Erythroblast (primary cell): Measurements from ENCODE around the gene PSME1.

Experiments
- GATA1 ChIP-seq: IDR thresholded peaks from 2 replicates; pipeline ENCODE4 v1.6.1; 2011; ENCODE audit warnings: low read depth, mild to moderate bottlenecking, control low read depth, low read length, moderate library complexity
- POLR2A ChIP-seq: IDR thresholded peaks from 2 replicates; pipeline ENCODE4 v1.6.1; 2011; ENCODE audit warnings: mild to moderate bottlenecking, low read length

- no peak for TF ChIP-seq POLR2A
- no peak for TF ChIP-seq GATA1
Measured at GRCh38 chr14:24103451-24103850, 32.5 kb upstream of the PSME1 start.
